Osteocyte (in vitro differentiated cells): ENCODE data around the gene PKN2. TPM values are rescaled to one million over a fixed set of nuclear protein-coding genes. Genes with fewer than 3 reads are reported as not detected.
A peak's percentile ranks its signal among the peaks of the same experiment; 100 is the strongest.

ENCODE experiments used
- DNase-seq: peaks from one replicate; pipeline ENCODE4 v3.0.0; 2021; ENCODE audit warnings: mixed read lengths; ENCODE audit not compliant: unreplicated experiment; ENCODE audit errors: extremely low spot score
- H3K27ac Mint-ChIP-seq: one replicate; pipeline ENCODE4 v1.8.0; 2021; ENCODE audit warnings: mild to moderate bottlenecking, mixed read lengths; ENCODE audit not compliant: unreplicated experiment
- H3K27me3 Mint-ChIP-seq: one replicate; pipeline ENCODE4 v1.8.0; 2021; ENCODE audit warnings: mixed read lengths; ENCODE audit not compliant: unreplicated experiment
- H3K36me3 Mint-ChIP-seq: one replicate; pipeline ENCODE4 v1.8.0; 2021; ENCODE audit warnings: mixed read lengths; ENCODE audit not compliant: unreplicated experiment
- H3K4me1 Mint-ChIP-seq: one replicate; pipeline ENCODE4 v1.8.0; 2021; ENCODE audit warnings: mixed read lengths; ENCODE audit not compliant: unreplicated experiment
- H3K4me3 Mint-ChIP-seq: one replicate; pipeline ENCODE4 v1.8.0; 2021; ENCODE audit warnings: mild to moderate bottlenecking, moderate library complexity, mixed read lengths; ENCODE audit not compliant: unreplicated experiment
- H3K9me3 Mint-ChIP-seq: one replicate; pipeline ENCODE4 v1.8.0; 2021; ENCODE audit warnings: mixed read lengths; ENCODE audit not compliant: unreplicated experiment
- CTCF ChIP-seq: fragments of 200-600 bp; sonication (generic); IDR thresholded peaks from 2 replicates; pipeline ENCODE4 v1.5.0; 2021; ENCODE audit warnings: antibody characterized with exemption, mild to moderate bottlenecking, moderate library complexity
- total RNA-seq: library from RNA; stranded (reverse); gene quantifications from 2 replicates; pipeline ENCODE4 v1.2.1, GENCODE V29; 2021

PKN2 gene
- total RNA-seq, 1 donor from 2014 or later: 46.8 TPM

GRCh38 chr1:88737338-88737927 lies 53.4 kb downstream of the PKN2 start:
- Mint-ChIP-seq H3K27ac (no peak overlapping the region), H3K4me3 (no peak overlapping the region), H3K36me3 (peaks cover 15% of the 10 kb centered on the region), H3K4me1 (peaks cover 8% of the 10 kb centered on the region), H3K9me3 (peaks cover 17% of the 10 kb centered on the region), H3K27me3 (no peaks in the 10 kb centered on the region)
- TF ChIP-seq CTCF: no peak
- no peak for DNase-seq

DNA sequence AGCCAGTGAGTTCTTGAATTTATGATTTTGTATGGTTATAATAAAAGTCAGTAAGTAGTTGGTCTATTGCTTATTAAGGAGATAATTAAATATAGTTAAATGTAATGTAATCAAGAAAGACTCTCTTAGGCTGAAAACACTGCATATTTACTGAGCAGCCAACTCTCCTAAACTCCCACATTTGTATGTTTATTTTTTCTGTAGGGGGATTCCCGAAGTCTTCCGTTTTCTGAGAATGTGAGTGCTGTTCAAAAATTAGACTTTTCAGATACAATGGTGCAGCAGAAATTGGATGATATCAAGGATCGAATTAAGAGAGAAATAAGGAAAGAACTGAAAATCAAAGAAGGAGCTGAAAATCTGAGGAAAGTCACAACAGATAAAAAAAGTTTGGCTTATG lies 56.7 kb downstream of the PKN2 start:
- no peak for DNase-seq
- no peaks in the 10 kb centered on the region for H3K27me3 Mint-ChIP-seq
- TF ChIP-seq CTCF: no peak
- H3K4me3 Mint-ChIP-seq: no peak overlapping the region
- peak overlapping the region; percentile 48 for H3K27ac Mint-ChIP-seq
- H3K36me3 Mint-ChIP-seq: peaks cover 12% of the 10 kb centered on the region
- peaks cover 13% of the 10 kb centered on the region for H3K4me1 Mint-ChIP-seq
- H3K9me3 Mint-ChIP-seq: peaks cover 4% of the 10 kb centered on the region

GRCh38 chr1:88741413-88741812 lies 57.3 kb downstream of the PKN2 start:
- no peak overlapping the region for H3K4me3 Mint-ChIP-seq
- peaks cover 13% of the 10 kb centered on the region for H3K4me1 Mint-ChIP-seq
- no peak for DNase-seq
- H3K36me3 Mint-ChIP-seq: peaks cover 11% of the 10 kb centered on the region
- no peak for TF ChIP-seq CTCF
- peak overlapping the region; percentile 40 for H3K27ac Mint-ChIP-seq
- no peaks in the 10 kb centered on the region for H3K9me3 Mint-ChIP-seq
- H3K27me3 Mint-ChIP-seq: no peaks in the 10 kb centered on the region

DNA sequence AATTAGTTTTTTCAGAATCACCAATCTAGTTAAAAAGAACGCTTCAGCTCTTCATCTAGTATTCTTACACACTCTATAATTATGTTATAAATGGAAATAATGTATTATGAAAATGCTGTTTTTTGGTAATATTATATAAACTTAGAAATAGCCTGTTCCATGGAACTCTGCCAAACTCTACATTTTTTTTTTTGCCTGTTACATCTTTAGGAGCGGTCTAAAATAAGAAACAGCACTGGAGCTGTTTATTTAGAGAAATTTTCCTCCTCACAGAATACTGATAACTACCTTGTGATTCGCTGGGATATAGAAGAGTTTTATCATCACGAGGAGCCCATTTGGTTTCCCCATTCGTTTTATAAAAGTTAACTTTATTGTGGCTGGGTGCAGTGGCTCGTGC lies 58.5 kb downstream of the PKN2 start:
- H3K9me3 Mint-ChIP-seq: no peaks in the 10 kb centered on the region
- no peaks in the 10 kb centered on the region for H3K27me3 Mint-ChIP-seq
- peaks cover 13% of the 10 kb centered on the region for H3K4me1 Mint-ChIP-seq
- H3K4me3 Mint-ChIP-seq: no peak overlapping the region
- no peak for DNase-seq
- peaks cover 9% of the 10 kb centered on the region for H3K36me3 Mint-ChIP-seq
- no peak for TF ChIP-seq CTCF
- H3K27ac Mint-ChIP-seq: no peak overlapping the region

DNA sequence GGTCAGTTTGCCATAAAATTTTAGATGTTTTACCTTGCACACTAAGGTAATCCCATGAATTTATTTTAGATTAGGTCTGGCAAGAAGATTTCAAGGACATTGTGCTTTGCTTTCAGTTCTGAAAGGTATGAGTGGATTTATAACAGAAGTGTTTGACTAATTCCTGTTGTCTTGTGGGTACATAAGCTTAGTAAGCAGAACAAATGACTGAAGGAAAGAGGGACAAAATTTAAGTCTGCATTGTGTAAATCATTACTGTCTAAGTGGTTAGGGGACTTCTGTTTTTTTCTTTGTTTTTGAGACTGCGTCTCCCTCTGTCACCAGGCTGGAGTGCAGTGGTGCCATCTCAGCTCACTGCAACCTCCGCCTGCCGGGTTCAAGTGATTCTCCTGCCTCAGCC lies 60.1 kb downstream of the PKN2 start:
- no peaks in the 10 kb centered on the region for H3K9me3 Mint-ChIP-seq
- TF ChIP-seq CTCF: no peak
- peaks cover 13% of the 10 kb centered on the region for H3K4me1 Mint-ChIP-seq
- no peaks in the 10 kb centered on the region for H3K27me3 Mint-ChIP-seq
- H3K27ac Mint-ChIP-seq: no peak overlapping the region
- DNase-seq: no peak
- H3K4me3 Mint-ChIP-seq: no peak overlapping the region
- peaks cover 9% of the 10 kb centered on the region for H3K36me3 Mint-ChIP-seq
